NCI-H1417 (cell line): ENCODE measurements around the gene SMPDL3B.
A peak's percentile ranks its signal among the peaks of the same experiment; 100 is the strongest.

Experiments used
- DNase-seq, 3 experiments: peaks; one replicate each; lab custom pipeline; 2025; lab: John Stamatoyannopoulos, UW

Gene SMPDL3B, protein sequence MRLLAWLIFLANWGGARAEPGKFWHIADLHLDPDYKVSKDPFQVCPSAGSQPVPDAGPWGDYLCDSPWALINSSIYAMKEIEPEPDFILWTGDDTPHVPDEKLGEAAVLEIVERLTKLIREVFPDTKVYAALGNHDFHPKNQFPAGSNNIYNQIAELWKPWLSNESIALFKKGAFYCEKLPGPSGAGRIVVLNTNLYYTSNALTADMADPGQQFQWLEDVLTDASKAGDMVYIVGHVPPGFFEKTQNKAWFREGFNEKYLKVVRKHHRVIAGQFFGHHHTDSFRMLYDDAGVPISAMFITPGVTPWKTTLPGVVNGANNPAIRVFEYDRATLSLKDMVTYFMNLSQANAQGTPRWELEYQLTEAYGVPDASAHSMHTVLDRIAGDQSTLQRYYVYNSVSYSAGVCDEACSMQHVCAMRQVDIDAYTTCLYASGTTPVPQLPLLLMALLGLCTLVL

GRCh38 chr1:27934818-27935549, at the start of gene SMPDL3B:
SMPDL3B (plus strand) TSS chr1:27935000; CDS start chr1:27935184, 184 bp downstream.
- peak; percentile 60 to 77 (median 63) for DNase-seq

- no peak for DNase-seq
Observed at GRCh38 chr1:27885114-27885528, 49.7 kb upstream of the SMPDL3B start.

DNA sequence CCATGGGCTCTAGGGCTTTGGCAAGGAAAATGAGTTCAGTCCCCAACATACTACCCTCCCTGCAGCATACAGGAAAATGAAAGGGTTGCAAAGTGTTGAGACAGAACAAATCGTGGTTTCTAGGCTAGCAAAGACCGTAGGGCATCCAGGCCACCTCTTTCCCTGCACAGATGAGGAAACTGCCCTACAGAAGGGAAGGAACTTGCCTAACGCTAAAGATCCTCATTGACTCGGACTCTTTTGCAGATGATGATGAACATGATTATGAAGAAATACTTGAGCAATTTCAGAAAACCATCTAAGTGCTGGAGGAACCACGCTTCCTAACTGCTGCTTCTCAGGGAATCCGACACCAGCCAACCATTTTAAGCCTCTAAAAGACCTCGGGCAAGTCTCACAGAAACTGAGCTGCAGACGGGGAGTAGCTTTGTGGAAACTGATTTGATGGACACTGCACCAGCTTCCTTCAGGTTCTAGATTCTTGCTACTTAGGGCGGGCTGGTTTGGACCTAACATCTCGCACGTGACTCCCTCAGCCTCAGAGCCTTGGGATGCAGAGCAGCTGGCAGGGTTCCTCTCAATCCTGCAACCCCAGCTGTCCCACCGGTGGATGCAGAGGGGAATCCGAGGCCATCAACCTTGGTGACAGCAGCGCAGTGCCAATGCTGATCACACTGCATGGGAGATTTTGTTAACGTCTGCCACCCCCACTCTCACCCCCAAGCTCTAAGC, 49.0 kb upstream of the SMPDL3B start:
- DNase-seq: no peak

- no peak for DNase-seq
Observed at GRCh38 chr1:27886353-27886679, 48.5 kb upstream of the SMPDL3B start.

GRCh38 chr1:27886744-27887143, 48.1 kb upstream of the SMPDL3B start:
- DNase-seq: no peak

GRCh38 chr1:27887215-27888021, 47.4 kb upstream of the SMPDL3B start:
- no peak for DNase-seq

- no peak for DNase-seq
Observed at GRCh38 chr1:27889506-27889905, 45.3 kb upstream of the SMPDL3B start.

DNA sequence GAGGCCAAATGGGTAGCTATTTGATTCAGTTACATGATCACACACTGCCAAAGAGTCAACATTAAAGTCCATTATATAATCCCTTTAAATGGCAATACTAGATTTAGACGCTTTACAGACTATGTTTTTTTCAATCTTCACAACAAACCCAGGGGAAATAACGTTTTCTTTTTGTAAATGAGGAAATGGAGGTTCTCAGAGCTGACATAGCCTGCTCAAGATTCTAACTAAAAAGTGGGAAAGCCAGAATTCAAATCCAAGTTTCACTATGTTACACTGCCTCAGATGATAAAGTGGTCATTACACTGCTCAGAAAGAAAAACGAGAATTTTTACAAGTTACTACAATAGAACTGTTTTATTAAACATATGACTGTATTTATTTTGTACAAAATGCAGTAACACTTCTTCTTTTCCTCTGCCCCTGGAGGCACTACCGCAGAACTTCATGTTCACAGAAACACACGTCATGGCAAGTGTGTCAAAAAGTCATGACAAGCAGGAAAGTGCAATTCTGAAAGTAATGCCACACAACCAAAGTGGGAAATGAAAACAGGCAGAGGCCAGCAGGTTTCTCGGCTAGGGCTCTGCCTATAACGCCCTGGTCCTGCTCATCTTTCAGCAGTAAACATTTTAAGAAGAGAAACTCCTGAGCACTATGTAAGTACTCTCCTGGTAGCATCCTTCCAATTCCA, 43.5 kb upstream of the SMPDL3B start:
- DNase-seq: no peak

- no peak for DNase-seq
Observed at GRCh38 chr1:27894521-27894920, 40.3 kb upstream of the SMPDL3B start.

- DNase-seq: no peak
Observed at GRCh38 chr1:27906759-27907158, 28.0 kb upstream of the SMPDL3B start.

GRCh38 chr1:27912429-27912828, 22.4 kb upstream of the SMPDL3B start:
- no peak for DNase-seq

GRCh38 chr1:27915082-27915575, 19.7 kb upstream of the SMPDL3B start:
- DNase-seq: no peak

DNA sequence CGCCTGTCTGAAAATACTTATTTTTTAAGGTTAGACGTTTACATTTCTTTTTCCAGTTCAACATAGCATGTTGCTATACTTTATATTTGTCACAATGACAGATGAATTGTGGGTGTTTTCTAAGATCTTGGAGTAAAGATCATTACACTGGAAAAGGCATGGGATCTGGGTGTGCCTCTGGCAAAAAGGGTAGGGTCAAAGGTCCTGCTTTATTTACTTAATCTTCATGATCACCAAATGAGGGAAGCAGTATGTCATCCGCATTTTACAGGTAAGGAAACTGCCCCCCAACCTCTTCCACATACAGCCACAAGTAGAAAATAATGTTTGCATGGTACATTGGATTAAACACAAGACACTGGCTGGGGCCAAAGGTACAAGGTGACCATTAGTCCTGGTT, 12.5 kb upstream of the SMPDL3B start:
- DNase-seq: no peak

GRCh38 chr1:27928216-27928954, 6.4 kb upstream of the SMPDL3B start:
- no peak for DNase-seq

DNA sequence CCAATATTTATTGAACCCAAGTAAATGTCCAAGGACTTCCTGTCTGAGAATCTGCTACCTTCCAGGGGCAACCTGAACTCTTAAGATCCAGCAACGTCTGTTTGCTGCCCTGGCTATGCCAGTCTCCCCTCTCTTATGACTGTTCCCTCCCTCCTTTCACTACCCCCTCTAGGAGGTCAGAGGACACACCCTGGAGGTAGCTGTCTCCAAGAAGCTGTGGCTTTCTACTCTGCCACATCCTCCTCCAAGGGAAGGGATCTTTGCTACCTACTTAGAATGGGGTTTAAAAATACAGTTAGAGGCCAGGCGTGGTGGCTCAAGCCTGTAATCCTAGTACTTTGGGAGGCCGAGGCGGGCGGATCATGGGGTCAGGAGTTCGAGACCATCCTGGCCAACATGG, 3.6 kb upstream of the SMPDL3B start:
- DNase-seq: no peak

DNA sequence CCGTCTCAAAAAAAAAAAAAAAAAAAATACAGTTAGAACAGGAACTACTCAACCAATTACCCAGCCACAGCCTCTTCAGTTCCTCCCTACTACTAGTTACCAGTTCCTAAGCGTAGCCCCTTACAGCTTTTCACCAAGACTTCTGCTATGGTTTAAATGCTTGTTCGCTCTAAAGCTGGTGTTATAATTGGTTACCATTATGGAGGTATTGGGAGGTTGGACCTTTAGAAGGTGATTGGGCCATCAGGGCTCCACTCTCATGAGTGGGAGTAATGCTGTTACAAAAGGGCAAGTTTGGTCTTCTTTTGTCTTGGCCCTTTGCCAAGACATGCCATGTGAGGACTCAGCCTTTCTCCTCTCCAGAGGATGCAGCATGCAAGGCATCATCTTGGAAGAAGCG, 3.0 kb upstream of the SMPDL3B start:
- DNase-seq: no peak

GRCh38 chr1:27935721-27936120, 921 bp downstream of the SMPDL3B start:
- no peak for DNase-seq

DNA sequence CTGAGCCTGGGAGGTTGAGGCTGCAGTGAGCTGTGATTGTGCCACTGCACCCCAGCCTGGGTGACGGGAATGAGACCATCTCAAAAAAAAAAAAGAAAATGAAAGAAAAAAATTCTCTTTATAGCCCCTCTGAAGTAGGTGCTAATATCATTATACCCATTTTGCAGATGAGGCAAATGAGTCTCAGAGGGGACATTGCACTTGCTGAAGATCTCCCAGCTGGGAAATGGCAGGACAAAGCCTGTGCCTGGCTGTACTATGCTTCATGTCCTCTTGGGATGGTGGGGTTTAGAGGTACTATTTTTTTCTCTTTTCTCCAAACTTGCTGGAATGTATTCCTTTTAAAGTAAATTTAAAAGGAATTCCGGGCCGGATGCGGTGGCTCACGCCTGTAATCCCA, 1.6 kb downstream of the SMPDL3B start:
- DNase-seq: no peak

GRCh38 chr1:27937524-27937836, 2.7 kb downstream of the SMPDL3B start:
- no peak for DNase-seq

- DNase-seq: no peak
Observed at GRCh38 chr1:27938488-27938887, 3.7 kb downstream of the SMPDL3B start.
